CD4-positive, alpha-beta T cell (primary cell): Measurements from ENCODE around the gene UGT2A1. TPM values are rescaled to one million over a fixed set of nuclear protein-coding genes. Genes with fewer than 3 reads are reported as not detected.

ENCODE experiments used
- ATAC-seq: fragments of 200-7000 bp; cut with Tn5 transposase; one replicate; pipeline ENCODE4 v1.10.0; 2022; ENCODE audit warnings: mild to moderate bottlenecking; ENCODE audit not compliant: poor library complexity
- CTCF ChIA-PET: fragments of 350-600 bp; sonication (Branson Sonifier 250); formaldehyde crosslinking; loops from one replicate; lab custom pipeline; 2021; ENCODE audit warnings: antibody characterized with exemption, inconsistent platforms; lab: Charles Lee
- POLR2A ChIA-PET: fragments of 350-600 bp; sonication (Branson Sonifier 250); formaldehyde crosslinking; loops from one replicate; lab custom pipeline; 2021; ENCODE audit warnings: antibody characterized with exemption, inconsistent platforms; lab: Charles Lee
- DNase-seq, 14 experiments: peaks; one replicate each; pipeline ENCODE4 v3.0.0-alpha.2; 2013 to 2020; ENCODE audit warnings: mixed read lengths in 2 of 14
- H3K27ac ChIP-seq, 2 donors: one replicate each; pipeline versions ENCODE4 v1.5.1 to v1.7.0; 2013; ENCODE audit warnings: low read length in 2 of 2, low read depth in 1 of 2, mild to moderate bottlenecking in 1 of 2
- H3K27me3 ChIP-seq, 2 experiments: 1 replicate in 1 of 2; 2 replicates in 1 of 2; pipeline versions ENCODE4 v1.6.1 to v1.7.0; 2013; ENCODE audit warnings: low read length in 2 of 2, control low read depth in 1 of 2, mild to moderate bottlenecking in 1 of 2, moderate library complexity in 1 of 2; ENCODE audit not compliant: insufficient read depth in 2 of 2, control insufficient read depth in 1 of 2
- H3K36me3 ChIP-seq: one replicate; pipeline ENCODE4 v1.6.1; 2013; ENCODE audit warnings: low read length, control low read depth; ENCODE audit not compliant: insufficient read depth
- H3K4me1 ChIP-seq: one replicate; pipeline ENCODE4 v1.6.1; 2013; ENCODE audit warnings: low read length, control low read depth; ENCODE audit not compliant: insufficient read depth
- H3K4me3 ChIP-seq: one replicate; pipeline ENCODE4 v1.5.1; 2013; ENCODE audit warnings: mild to moderate bottlenecking, low read length, moderate library complexity
- H3K9me3 ChIP-seq, 2 experiments: 1 replicate in 1 of 2; 2 replicates in 1 of 2; pipeline versions ENCODE4 v1.6.1 to v1.7.0; 2013; ENCODE audit warnings: low read length in 2 of 2, mild to moderate bottlenecking in 2 of 2, control low read depth in 1 of 2, moderate library complexity in 1 of 2; ENCODE audit not compliant: control insufficient read depth in 1 of 2, insufficient read depth in 1 of 2
- H3K27ac Mint-ChIP-seq: one replicate; pipeline ENCODE4 v1.8.0; 2020; ENCODE audit warnings: mixed read lengths
- H3K27me3 Mint-ChIP-seq: one replicate; pipeline ENCODE4 v1.8.0; 2021; ENCODE audit warnings: mixed read lengths
- H3K36me3 Mint-ChIP-seq: one replicate; pipeline ENCODE4 v1.8.0; 2021; ENCODE audit warnings: low read depth, mixed read lengths
- H3K4me1 Mint-ChIP-seq: one replicate; pipeline ENCODE4 v1.8.0; 2021; ENCODE audit warnings: low read depth, mixed read lengths
- H3K4me3 Mint-ChIP-seq: one replicate; pipeline ENCODE4 v1.8.0; 2020; ENCODE audit warnings: mild to moderate bottlenecking, mixed read lengths
- H3K9me3 Mint-ChIP-seq: one replicate; pipeline ENCODE4 v1.8.0; 2020; ENCODE audit warnings: mixed read lengths
- intact Hi-C, 2 experiments: fragments of 100-400 bp; cut with DNase I in 1 of 2; cut with micrococcal nuclease in 1 of 2; formaldehyde crosslinking; loops; one replicate each; pipeline versions ENCODE4 v1.15.1 to v1.9.0; 2023 to 2025; cut with DNase I, micrococcal nuclease
- polyA plus RNA-seq, 2 donors: library from polyadenylated mRNA; unstranded; fragments of 120-200 nt; gene quantifications; one replicate each; pipeline ENCODE4 v1.2.1, GENCODE V29; 2013
- total RNA-seq, 174 experiments: library from RNA in 2 of 174; stranded (reverse) in 2 of 174; gene quantifications; one replicate each; pipeline ENCODE4 v1.2.3 and lab custom pipeline; 2021 to 2026
- TF ChIP-seq, protein P1 (sequence below): fragments of 200-600 bp; IDR thresholded peaks from one replicate; pipeline ENCODE4 v1.8.0; 2022; ENCODE audit warnings: antibody characterized with exemption, mild to moderate bottlenecking

The UGT2A1 gene
- total RNA-seq (under 1 TPM in 1 of 2 experiments, not detected in 1; 0.22 TPM), total RNA-seq (lab: John Stamatoyannopoulos, UW) (0 to 0.33 (median 0) reads per million in 172 experiments)
- not detected for polyA plus RNA-seq (2013, experiment 1 of 2)
- not detected for polyA plus RNA-seq (2013, experiment 2 of 2)

- Histone ChIP-seq H3K9me3 (peaks cover 0 to 7% of the 10 kb centered on the region in 2 experiments), H3K36me3 (no peaks in the 10 kb centered on the region), H3K27me3 (no peaks in the 10 kb centered on the region), H3K27ac (no peak within 1 kb of the TSS), H3K4me3 (no peak within 1 kb of the TSS), H3K4me1 (no peaks in the 10 kb centered on the region)
- Mint-ChIP-seq H3K36me3 (no peaks in the 10 kb centered on the region), H3K4me3 (no peak within 1 kb of the TSS), H3K27me3 (no peaks in the 10 kb centered on the region), H3K4me1 (no peaks in the 10 kb centered on the region), H3K27ac (no peak within 1 kb of the TSS), H3K9me3 (no peaks in the 10 kb centered on the region)
- TF ChIP-seq, protein P1, sequence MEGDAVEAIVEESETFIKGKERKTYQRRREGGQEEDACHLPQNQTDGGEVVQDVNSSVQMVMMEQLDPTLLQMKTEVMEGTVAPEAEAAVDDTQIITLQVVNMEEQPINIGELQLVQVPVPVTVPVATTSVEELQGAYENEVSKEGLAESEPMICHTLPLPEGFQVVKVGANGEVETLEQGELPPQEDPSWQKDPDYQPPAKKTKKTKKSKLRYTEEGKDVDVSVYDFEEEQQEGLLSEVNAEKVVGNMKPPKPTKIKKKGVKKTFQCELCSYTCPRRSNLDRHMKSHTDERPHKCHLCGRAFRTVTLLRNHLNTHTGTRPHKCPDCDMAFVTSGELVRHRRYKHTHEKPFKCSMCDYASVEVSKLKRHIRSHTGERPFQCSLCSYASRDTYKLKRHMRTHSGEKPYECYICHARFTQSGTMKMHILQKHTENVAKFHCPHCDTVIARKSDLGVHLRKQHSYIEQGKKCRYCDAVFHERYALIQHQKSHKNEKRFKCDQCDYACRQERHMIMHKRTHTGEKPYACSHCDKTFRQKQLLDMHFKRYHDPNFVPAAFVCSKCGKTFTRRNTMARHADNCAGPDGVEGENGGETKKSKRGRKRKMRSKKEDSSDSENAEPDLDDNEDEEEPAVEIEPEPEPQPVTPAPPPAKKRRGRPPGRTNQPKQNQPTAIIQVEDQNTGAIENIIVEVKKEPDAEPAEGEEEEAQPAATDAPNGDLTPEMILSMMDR = no peak
- intact Hi-C loops = no loop called here
- POLR2A ChIA-PET = no interaction called here
- CTCF ChIA-PET = no interaction called here
- ATAC-seq = no peak
- DNase-seq = no peak
Measured at GRCh38 chr4:69653147-69653546, at the start of gene UGT2A1. TSS of gene UGT2A1 (minus strand) at chr4:69653247. CDS start at chr4:69647644, 5,603 bp downstream.

- no peaks in the 10 kb centered on the region for H3K27me3 Mint-ChIP-seq
- peaks cover 6% of the 10 kb centered on the region for H3K4me1 Mint-ChIP-seq
Measured at GRCh38 chr4:69702201-69702600, 49.2 kb upstream of the UGT2A1 start.

DNA sequence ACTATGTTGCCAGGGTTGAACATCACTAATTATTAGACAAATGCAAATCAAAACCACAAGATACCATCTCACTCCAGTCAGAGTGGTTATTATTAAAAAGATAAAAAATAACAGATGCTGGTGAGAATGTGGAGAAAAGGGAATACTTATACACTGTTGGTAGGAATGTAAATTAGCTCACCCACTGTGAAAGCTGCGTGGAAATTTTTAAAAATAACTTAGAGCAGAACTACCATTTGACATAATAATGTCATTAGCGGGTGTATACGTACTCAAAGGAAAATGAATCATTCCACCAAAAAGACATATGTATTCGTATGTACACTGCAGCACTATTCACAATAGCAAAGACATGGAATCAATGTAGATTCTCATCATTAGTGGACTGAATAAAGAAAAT is 48.6 kb upstream of the UGT2A1 start:
- DNase-seq = no peak
- Histone ChIP-seq H3K36me3 (no peaks in the 10 kb centered on the region), H3K4me3 (no peak overlapping the region), H3K4me1 (no peaks in the 10 kb centered on the region), H3K27ac (no peak overlapping the region), H3K27me3 (no peaks in the 10 kb centered on the region), H3K9me3 (no peaks in the 10 kb centered on the region)
- peaks cover 15% of the 10 kb centered on the region for H3K9me3 Mint-ChIP-seq
- H3K27ac Mint-ChIP-seq = no peak overlapping the region
- POLR2A ChIA-PET = no interaction called here
- no peak overlapping the region for H3K4me3 Mint-ChIP-seq
- CTCF ChIA-PET = no interaction called here
- TF ChIP-seq, protein P1 = no peak
- H3K27me3 Mint-ChIP-seq = no peaks in the 10 kb centered on the region
- intact Hi-C loops = no loop called here
- no peaks in the 10 kb centered on the region for H3K36me3 Mint-ChIP-seq
- ATAC-seq = no peak
- H3K4me1 Mint-ChIP-seq = peaks cover 6% of the 10 kb centered on the region

More at GRCh38 chr4:69702201-69702600, 49.2 kb upstream of the UGT2A1 start:
- H3K9me3 ChIP-seq = no peaks in the 10 kb centered on the region
- no peak overlapping the region for H3K27ac Mint-ChIP-seq
- POLR2A ChIA-PET = no interaction called here
- no peak for ATAC-seq
- no peaks in the 10 kb centered on the region for H3K4me1 ChIP-seq
- H3K36me3 ChIP-seq = no peaks in the 10 kb centered on the region
- intact Hi-C loops = no loop called here
- CTCF ChIA-PET = no interaction called here
- DNase-seq = no peak
- H3K27me3 ChIP-seq = no peaks in the 10 kb centered on the region
- TF ChIP-seq, protein P1 = no peak
- no peak overlapping the region for H3K4me3 Mint-ChIP-seq
- no peaks in the 10 kb centered on the region for H3K36me3 Mint-ChIP-seq
- H3K27ac ChIP-seq = no peak overlapping the region
- peaks cover 15% of the 10 kb centered on the region for H3K9me3 Mint-ChIP-seq
- no peak overlapping the region for H3K4me3 ChIP-seq
